Transverse colon (tissue), 4 donors: ENCODE measurements around the gene ZNHIT6. TPM values are rescaled to one million over a fixed set of nuclear protein-coding genes. Genes with fewer than 3 reads are reported as not detected.
"Not testable (repeated sequence)": the region's sequence is repeated elsewhere in the genome, so short reads cannot be mapped to it uniquely, and the experiment has no call there.

ENCODE experiments used
- DNase-seq: peaks from one replicate; pipeline ENCODE4 v3.0.0-alpha.2; 2019
- H3K27ac ChIP-seq, 4 donors: fragments of 200-600 bp; sonication (generic); 2 replicates each; pipeline ENCODE4 v1.5.1; 2016 to 2018; ENCODE audit warnings: inconsistent platforms in 4 of 4
- H3K27me3 ChIP-seq: fragments of 200-600 bp; sonication (generic); 2 replicates; pipeline ENCODE4 v1.5.1; 2017; ENCODE audit warnings: inconsistent platforms
- H3K36me3 ChIP-seq, 4 donors: fragments of 200-600 bp; sonication (generic); 2 replicates each; pipeline ENCODE4 v1.5.1; 2017 to 2019; ENCODE audit warnings: inconsistent platforms in 4 of 4
- H3K4me1 ChIP-seq, 4 donors: fragments of 200-600 bp; sonication (generic); 2 replicates each; pipeline ENCODE4 v1.5.1; 2017 to 2020; ENCODE audit warnings: inconsistent platforms in 4 of 4
- H3K4me3 ChIP-seq, 4 donors: fragments of 200-600 bp; sonication (generic); 1 replicate in 1 of 4; 2 replicates in 3 of 4; pipeline versions ENCODE4 v1.5.1 to v1.6.1; 2017 to 2019; ENCODE audit warnings: inconsistent platforms in 4 of 4
- H3K9me3 ChIP-seq, 2 donors: fragments of 200-600 bp; sonication (generic); 2 replicates each; pipeline ENCODE4 v1.5.1; 2017 to 2019; ENCODE audit warnings: inconsistent platforms in 2 of 2
- CTCF ChIP-seq, 5 experiments: fragments of 200-600 bp in 3 of 5; fragments of 450-650 bp in 2 of 5; sonication (generic) in 3 of 5; IDR thresholded peaks; 1 replicate in 2 of 5; 2 replicates in 3 of 5; pipeline ENCODE4 v1.5.1; 2016 to 2017; ENCODE audit warnings: antibody characterized with exemption in 5 of 5, inconsistent platforms in 3 of 5, mild to moderate bottlenecking in 2 of 5, moderate library complexity in 1 of 5
- EP300 ChIP-seq: sonication (generic); formaldehyde crosslinking; IDR thresholded peaks from one replicate; pipeline ENCODE4 v1.6.1; 2017; ENCODE audit warnings: antibody characterized with exemption, low read depth
- POLR2A ChIP-seq: fragments of 450-650 bp; IDR thresholded peaks from one replicate; pipeline ENCODE4 v1.6.1; 2016; ENCODE audit warnings: antibody characterized with exemption, mild to moderate bottlenecking, moderate library complexity
- POLR2AphosphoS5 ChIP-seq, 3 donors: sonication (generic); formaldehyde crosslinking; IDR thresholded peaks; one replicate each; pipeline ENCODE4 v1.6.1; 2016; ENCODE audit warnings: antibody characterized with exemption in 3 of 3
- WGBS, 2 donors: methylation state at CpG; one replicate each; pipeline ENCODE4 v1.1.5; 2018; ENCODE audit warnings: low coverage in 1 of 2; 5-methylcytosine and 5-hydroxymethylcytosine counted together
- in situ Hi-C, 4 donors: fragments of 200-750 bp; cut with MboI; loops; one replicate each; pipeline versions ENCODE4 v1.15.0 to v1.15.1; 2017; ENCODE audit warnings: low sequenced_read_pairs in 3 of 4, low pct_ligation_motif_present in 1 of 4, low pct_unique_long_range_greater_than_20kb in 1 of 4
- intact Hi-C: fragments of 100-400 bp; cut with DNase I; formaldehyde crosslinking; loops from one replicate; pipeline ENCODE4 v1.15.1; 2023; ENCODE audit warnings: low total_unique reads
- total RNA-seq, 4 donors: library from RNA; depleted of rRNA; stranded (reverse); fragments of >200 nt; gene quantifications; one replicate each; pipeline ENCODE4 v1.1.0, GENCODE V29; 2016

The ZNHIT6 gene
- total RNA-seq, 4 donors from 2014 or later = 2.6 to 7.8 (median 4.8) TPM

- peaks cover 0 to 18% (median 7%) of the 10 kb centered on the region in 4 donors for H3K36me3 ChIP-seq
- DNase-seq = no peak
- H3K27ac ChIP-seq = no peak overlapping the region
- H3K27me3 ChIP-seq = no peaks in the 10 kb centered on the region
- in situ Hi-C loops = no loop called here
- 74 to 81% methylated on average over 6 of the region's 6 CpGs for WGBS, 2 donors
- no peaks in the 10 kb centered on the region for H3K4me1 ChIP-seq
- no peaks in the 10 kb centered on the region for H3K9me3 ChIP-seq
- TF ChIP-seq POLR2A (no peak), EP300 (no peak), POLR2AphosphoS5 (IDR thresholded peaks at IDR 0.05) (no peak), CTCF (IDR thresholded peaks at IDR 0.05) (no peak)
- H3K4me3 ChIP-seq = no peak overlapping the region
- intact Hi-C loops = no loop called here
These were observed 54.0 kb downstream of the ZNHIT6 start for GRCh38 chr1:85654066-85654782.

GRCh38 chr1:85652327-85652726 is 55.9 kb downstream of the ZNHIT6 start:
- Histone ChIP-seq H3K9me3 (peaks cover 3 to 8% of the 10 kb centered on the region in 2 donors), H3K27ac (no peak overlapping the region), H3K4me3 (no peak overlapping the region), H3K27me3 (no peaks in the 10 kb centered on the region), H3K4me1 (no peaks in the 10 kb centered on the region), H3K36me3 (peaks cover 0 to 27% (median 8%) of the 10 kb centered on the region in 4 donors)
- no peak for TF ChIP-seq CTCF (IDR thresholded peaks at IDR 0.05)
- no peak for TF ChIP-seq EP300
- TF ChIP-seq POLR2A = no peak
- TF ChIP-seq POLR2AphosphoS5 (IDR thresholded peaks at IDR 0.05) = no peak
- in situ Hi-C loops (no loop called here), intact Hi-C loops (no loop called here)
- 90 to 92% methylated on average over 3 of the region's 3 CpGs for WGBS, 2 donors
- DNase-seq = no peak

DNA sequence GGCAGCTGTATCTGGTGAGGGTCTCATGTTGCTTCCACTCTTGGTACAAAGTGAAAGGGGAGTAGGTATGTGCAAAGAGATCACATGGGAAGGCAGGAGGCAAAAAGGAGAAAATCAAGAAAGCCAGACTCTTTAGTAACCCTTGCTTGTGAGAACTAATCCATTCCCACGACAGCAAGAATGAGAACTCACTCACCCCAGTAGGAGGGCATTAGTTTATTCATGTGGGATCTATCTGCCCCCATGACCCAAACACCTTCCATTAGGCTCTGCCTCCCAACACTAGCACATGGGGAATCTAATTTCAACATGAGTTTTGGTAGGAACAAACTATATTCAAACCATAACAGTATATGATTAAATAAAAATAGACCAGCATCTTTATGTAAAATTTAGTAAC is 57.6 kb downstream of the ZNHIT6 start:
- peaks cover 0 to 27% (median 8%) of the 10 kb centered on the region in 4 donors for H3K36me3 ChIP-seq
- H3K27ac ChIP-seq = no peak overlapping the region
- in situ Hi-C loops (no loop called here), intact Hi-C loops (no loop called here)
- no peaks in the 10 kb centered on the region for H3K4me1 ChIP-seq
- 94 to 100% methylated on average over 1 of the region's 1 CpG for WGBS, 2 donors
- no peak overlapping the region for H3K4me3 ChIP-seq
- peaks cover 3 to 8% of the 10 kb centered on the region in 2 donors for H3K9me3 ChIP-seq
- TF ChIP-seq CTCF (IDR thresholded peaks at IDR 0.05) (no peak), POLR2A (no peak), EP300 (no peak), POLR2AphosphoS5 (IDR thresholded peaks at IDR 0.05) (no peak)
- DNase-seq = no peak
- H3K27me3 ChIP-seq = no peaks in the 10 kb centered on the region

GRCh38 chr1:85649591-85649990 is 58.6 kb downstream of the ZNHIT6 start:
- H3K4me3 ChIP-seq = no peak overlapping the region
- in situ Hi-C loops = no loop called here
- no peaks in the 10 kb centered on the region for H3K4me1 ChIP-seq
- intact Hi-C loops = no loop called here
- DNase-seq = no peak
- H3K27me3 ChIP-seq = no peaks in the 10 kb centered on the region
- no peak overlapping the region for H3K27ac ChIP-seq
- peaks cover 3 to 8% of the 10 kb centered on the region in 2 donors for H3K9me3 ChIP-seq
- TF ChIP-seq POLR2AphosphoS5 (IDR thresholded peaks at IDR 0.05) = no peak
- H3K36me3 ChIP-seq = peaks cover 0 to 27% (median 8%) of the 10 kb centered on the region in 4 donors

DNA sequence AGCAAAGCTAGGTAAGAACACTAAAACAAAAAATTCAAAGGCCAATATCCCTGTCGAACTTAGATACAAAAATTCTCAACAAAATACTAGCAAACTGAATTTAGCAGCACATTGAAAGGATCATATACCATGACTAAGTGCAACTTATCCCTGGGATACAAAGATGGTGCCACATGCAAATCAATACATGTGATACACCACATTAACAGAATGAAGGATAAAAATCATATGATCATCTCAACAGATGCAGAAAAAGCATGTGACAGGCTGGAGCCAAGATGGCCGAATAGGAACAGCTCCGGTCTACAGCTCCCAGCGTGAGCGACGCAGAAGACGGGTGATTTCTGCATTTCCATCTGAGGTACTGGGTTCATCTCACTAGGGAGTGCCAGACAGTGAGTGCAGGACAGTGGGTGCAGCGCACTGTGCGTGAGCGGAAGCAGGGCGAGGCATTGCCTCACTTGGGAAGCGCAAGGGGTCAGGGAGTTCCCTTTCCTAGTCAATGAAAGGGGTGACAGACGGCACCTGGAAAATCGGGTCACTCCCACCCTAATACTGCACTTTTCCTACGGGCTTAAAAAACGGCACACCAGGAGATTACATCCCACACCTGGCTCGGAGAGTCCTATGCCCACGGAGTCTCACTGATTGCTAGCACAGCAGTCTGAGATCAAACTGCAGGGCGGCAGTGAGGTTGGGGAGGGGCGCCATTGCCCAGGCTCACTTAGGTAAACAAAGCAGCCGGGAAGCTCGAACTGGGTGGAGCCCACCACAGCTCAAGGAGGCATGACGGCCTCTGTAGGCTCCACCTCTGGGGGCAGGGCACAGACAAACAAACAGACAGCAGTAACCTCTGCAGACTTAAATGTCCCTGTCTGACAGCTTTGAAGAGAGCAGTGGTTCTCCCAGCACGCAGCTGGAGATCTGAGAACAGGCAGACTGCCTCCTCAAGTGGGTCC is 66.4 kb downstream of the ZNHIT6 start:
- H3K4me3 ChIP-seq, H3K36me3 ChIP-seq, H3K27me3 ChIP-seq, H3K4me1 ChIP-seq, H3K27ac ChIP-seq, in situ Hi-C loops, intact Hi-C loops: not testable (repeated sequence)
- WGBS, 2 donors = 64 to 100% methylated on average over 1 to 24 of the region's 24 CpGs
- peaks cover 14 to 19% of the 10 kb centered on the region in 2 donors for H3K9me3 ChIP-seq
- peak; percentile 23 for DNase-seq

DNA sequence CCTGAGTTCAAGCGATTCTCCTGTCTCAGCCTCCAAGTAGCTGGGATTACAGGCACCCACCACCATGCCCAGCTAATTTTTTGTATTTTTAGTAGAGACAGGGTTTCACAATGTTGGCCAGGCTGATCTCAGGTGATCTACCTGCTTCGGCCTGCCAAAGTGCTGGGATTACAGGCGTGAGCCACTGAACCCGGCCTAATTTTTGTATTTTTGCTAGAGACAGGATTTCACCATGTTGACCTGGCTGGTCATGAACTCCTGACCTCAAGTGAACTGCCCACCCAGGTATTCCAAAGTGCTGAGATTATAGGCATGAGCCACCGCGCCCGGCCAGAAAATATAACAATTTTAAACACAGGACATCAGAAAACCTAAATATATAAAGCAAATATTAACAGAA is 68.3 kb downstream of the ZNHIT6 start:
- intact Hi-C loops = not testable (repeated sequence)

More for the DNA sequence above, 68.3 kb downstream of the ZNHIT6 start:
- H3K27ac ChIP-seq, H3K36me3 ChIP-seq, H3K4me1 ChIP-seq, DNase-seq, H3K27me3 ChIP-seq, H3K4me3 ChIP-seq, in situ Hi-C loops: not testable (repeated sequence)
- 94 to 100% methylated on average over 1 to 7 of the region's 7 CpGs for WGBS, 2 donors
- H3K9me3 ChIP-seq = peaks cover 14 to 19% of the 10 kb centered on the region in 2 donors
